HG03442 (cell line): ENCODE results near the gene HHIP.

Experiments
- ATAC-seq: cut with Tn5 transposase; IDR thresholded peaks from one replicate; pipeline ENCODE4 v1.9.1; 2021; ENCODE audit warnings: mild to moderate bottlenecking, moderate library complexity; ENCODE audit not compliant: unreplicated experiment

Gene HHIP

GRCh38 chr4:144653781-144654545 is 8.0 kb downstream of the HHIP start:
- ATAC-seq = no peak

GRCh38 chr4:144655491-144655890 is 9.5 kb downstream of the HHIP start:
- no peak for ATAC-seq

- ATAC-seq = no peak
Observed at GRCh38 chr4:144656850-144657249, 10.9 kb downstream of the HHIP start.

GRCh38 chr4:144658015-144658567 is 12.1 kb downstream of the HHIP start:
- ATAC-seq = no peak

GRCh38 chr4:144658903-144659302 is 12.9 kb downstream of the HHIP start:
- no peak for ATAC-seq

GRCh38 chr4:144659447-144659846 is 13.5 kb downstream of the HHIP start:
- ATAC-seq = no peak

- no peak for ATAC-seq
Observed at GRCh38 chr4:144663834-144664475, 18.0 kb downstream of the HHIP start.

- ATAC-seq = no peak
Observed at GRCh38 chr4:144666539-144667175, 20.7 kb downstream of the HHIP start.

GRCh38 chr4:144667500-144667899 is 21.5 kb downstream of the HHIP start:
- ATAC-seq = no peak

- ATAC-seq = no peak
Observed at GRCh38 chr4:144670776-144671175, 24.8 kb downstream of the HHIP start.

- no peak for ATAC-seq
Observed at GRCh38 chr4:144674711-144675110, 28.8 kb downstream of the HHIP start.

GRCh38 chr4:144681806-144682205 is 35.9 kb downstream of the HHIP start:
- no peak for ATAC-seq

GRCh38 chr4:144683516-144683915 is 37.6 kb downstream of the HHIP start:
- ATAC-seq = no peak

GRCh38 chr4:144685911-144686310 is 40.0 kb downstream of the HHIP start:
- ATAC-seq = no peak

- no peak for ATAC-seq
Observed at GRCh38 chr4:144686921-144687320, 41.0 kb downstream of the HHIP start.

- ATAC-seq = no peak
Observed at GRCh38 chr4:144687466-144687865, 41.5 kb downstream of the HHIP start.

- no peak for ATAC-seq
Observed at GRCh38 chr4:144688035-144688569, 42.1 kb downstream of the HHIP start.

- no peak for ATAC-seq
Observed at GRCh38 chr4:144689125-144689524, 43.2 kb downstream of the HHIP start.

GRCh38 chr4:144695721-144696120 is 49.8 kb downstream of the HHIP start:
- no peak for ATAC-seq

- ATAC-seq = no peak
Observed at GRCh38 chr4:144696376-144696775, 50.4 kb downstream of the HHIP start.

- no peak for ATAC-seq
Observed at GRCh38 chr4:144699565-144699964, 53.6 kb downstream of the HHIP start.
